Superior temporal gyrus (tissue), 1 donor: Measurements from ENCODE around the gene HMGCS2.
A peak's percentile ranks its signal among the peaks of the same experiment; 100 is the strongest.
"Not testable (repeated sequence)": the region's sequence is repeated elsewhere in the genome, so short reads cannot be mapped to it uniquely, and the experiment has no call there.

Experiments
- DNase-seq: peaks from one replicate; pipeline ENCODE4 v3.0.0-alpha.2; 2016; ENCODE audit errors: extremely low spot score

HMGCS2 gene

DNA sequence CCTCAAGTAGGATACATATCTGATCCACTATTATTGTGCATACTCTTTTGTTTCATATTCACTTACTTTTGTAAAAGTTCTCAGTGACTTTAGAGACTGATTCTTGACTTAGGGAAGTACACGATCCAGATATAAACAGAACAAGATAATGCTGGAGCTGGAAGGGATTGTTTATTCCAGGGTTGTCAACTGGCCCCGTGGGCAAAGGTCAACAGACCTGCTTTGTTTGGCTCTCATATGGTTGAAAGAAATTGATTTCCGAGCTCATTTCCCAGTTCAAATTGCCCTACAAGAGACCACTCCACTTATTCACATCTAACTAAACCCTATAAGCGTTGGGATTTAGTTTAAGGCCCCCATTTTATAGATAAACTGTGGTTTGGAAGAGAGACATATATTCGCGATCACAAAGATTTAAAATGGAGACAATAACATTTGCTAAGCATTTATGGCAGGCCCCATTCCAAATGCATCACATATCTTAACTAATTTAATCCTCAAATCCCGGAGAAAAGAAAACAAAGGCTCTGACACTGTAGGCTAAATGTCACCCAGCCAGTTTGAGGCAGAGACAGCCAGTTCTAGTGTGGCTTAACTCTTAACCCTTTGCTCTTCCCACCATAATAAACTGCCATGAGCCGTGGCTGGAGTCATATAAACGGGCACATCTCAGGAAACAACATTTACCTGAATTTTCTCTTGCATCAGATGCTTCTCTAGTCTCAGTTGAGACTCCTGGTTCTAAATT is 21.9 kb upstream of the HMGCS2 start:
- DNase-seq = no peak

GRCh38 chr1:119787776-119788175 is 19.1 kb upstream of the HMGCS2 start:
- DNase-seq = no peak

- not testable (repeated sequence) for DNase-seq
These were observed 17.9 kb upstream of the HMGCS2 start for GRCh38 chr1:119786473-119787050.

DNA sequence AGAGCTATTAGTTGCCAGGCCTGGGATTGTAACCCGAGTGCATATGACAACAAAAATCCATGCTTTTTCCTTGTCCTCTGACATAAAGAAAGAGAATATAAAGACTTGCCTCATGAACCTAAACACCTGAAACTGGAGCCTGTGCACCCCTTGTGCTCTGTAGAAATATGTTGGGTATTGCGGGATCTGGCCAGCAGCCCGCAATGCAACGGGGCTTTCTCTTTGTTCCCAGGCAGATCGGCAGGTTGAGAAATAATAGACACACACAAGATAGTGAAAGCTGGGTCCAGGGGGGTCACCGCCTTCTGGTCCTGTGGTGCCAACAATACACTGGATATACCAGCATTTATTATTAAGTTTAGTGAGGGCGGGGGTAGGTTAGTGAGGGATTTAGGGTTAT is 17.3 kb upstream of the HMGCS2 start:
- DNase-seq = not testable (repeated sequence)

DNA sequence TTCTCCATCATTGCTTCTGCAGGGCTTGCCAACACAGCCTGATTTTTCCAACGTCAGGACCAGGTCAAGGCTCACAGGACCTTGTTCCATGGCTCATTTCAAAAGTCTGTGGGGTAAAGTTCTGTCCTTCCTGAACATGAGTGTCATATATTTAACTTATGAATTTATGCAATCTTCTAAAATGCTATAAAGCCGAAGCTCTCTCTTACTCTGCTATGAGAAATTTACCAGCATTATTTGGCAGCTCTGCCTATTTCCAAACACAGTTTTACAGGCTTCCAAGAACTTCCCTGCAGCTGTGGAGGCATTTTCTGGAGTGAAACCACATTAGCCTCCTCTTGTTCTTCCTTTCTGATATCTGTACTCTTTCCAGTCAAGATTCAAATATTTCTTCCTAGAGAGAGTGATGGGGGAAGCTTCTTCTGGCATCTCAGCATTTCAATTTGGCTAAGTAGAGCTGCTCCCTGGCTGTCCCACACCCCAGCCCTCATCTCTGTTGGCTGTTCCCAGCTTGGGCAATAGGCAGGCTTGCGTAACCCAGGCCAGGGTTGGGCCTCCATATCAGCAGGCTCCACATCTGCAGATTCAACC is 15.6 kb upstream of the HMGCS2 start:
- no peak for DNase-seq

GRCh38 chr1:119783354-119784185 is 14.9 kb upstream of the HMGCS2 start:
- DNase-seq = no peak

GRCh38 chr1:119782631-119783325 is 14.1 kb upstream of the HMGCS2 start:
- DNase-seq = no peak

DNA sequence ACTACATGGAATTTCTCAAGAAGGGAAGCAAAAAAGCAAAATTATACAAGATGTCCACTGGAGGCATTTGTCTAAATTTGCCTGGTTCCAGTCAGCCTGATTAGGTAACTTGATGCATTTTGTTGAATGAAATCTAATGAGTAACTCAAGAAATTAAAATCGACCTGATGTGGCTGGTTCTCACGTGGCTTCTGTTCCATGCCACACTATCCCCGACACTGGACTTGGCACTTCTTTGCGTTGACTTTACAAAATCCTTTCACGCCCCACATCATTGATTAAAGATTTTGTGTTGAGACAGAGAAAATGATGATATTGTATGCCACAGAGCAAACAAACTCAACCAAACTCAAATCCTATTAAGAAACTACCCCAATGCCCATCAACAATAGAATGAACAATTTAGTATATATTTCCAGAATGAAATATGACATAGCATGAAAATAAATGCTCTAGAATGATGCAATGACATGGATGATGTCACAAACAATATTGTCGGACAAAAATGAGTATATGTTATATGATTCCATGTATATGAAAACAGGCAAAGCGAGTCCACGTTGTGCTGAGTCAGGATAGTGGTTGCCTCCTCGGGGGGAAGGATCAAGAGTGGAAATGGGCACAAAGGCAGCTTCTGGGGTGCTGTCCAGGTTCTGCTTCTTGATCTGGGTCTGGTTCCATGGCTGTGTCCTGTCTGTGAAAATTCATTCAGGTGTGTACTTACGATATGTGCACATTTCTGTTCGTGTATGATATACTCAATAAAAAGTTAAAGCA is 12.9 kb upstream of the HMGCS2 start:
- DNase-seq = no peak

DNA sequence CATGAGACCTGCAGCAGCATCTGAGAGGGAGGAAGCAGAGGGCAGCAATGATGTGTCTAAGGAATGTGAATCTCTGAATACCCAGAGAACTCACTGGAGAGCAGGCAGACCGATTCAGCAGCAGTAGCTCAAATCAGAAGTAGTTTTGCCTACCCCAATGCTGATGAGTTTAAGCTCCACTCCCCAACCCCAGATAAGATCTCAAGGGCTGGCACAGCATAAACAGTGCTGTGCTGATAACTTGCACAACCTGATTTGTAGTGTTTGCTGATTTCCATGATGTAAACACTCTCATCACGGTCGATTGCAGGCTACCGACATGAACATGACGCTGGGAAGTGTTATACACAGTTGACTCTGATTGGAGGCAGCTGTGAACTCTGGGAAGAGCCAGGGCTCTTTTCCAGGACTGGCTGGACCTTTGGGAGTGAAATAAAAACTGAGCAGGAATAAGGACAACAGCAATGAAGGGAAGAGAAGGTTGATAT is 11.2 kb upstream of the HMGCS2 start:
- DNase-seq = no peak

DNA sequence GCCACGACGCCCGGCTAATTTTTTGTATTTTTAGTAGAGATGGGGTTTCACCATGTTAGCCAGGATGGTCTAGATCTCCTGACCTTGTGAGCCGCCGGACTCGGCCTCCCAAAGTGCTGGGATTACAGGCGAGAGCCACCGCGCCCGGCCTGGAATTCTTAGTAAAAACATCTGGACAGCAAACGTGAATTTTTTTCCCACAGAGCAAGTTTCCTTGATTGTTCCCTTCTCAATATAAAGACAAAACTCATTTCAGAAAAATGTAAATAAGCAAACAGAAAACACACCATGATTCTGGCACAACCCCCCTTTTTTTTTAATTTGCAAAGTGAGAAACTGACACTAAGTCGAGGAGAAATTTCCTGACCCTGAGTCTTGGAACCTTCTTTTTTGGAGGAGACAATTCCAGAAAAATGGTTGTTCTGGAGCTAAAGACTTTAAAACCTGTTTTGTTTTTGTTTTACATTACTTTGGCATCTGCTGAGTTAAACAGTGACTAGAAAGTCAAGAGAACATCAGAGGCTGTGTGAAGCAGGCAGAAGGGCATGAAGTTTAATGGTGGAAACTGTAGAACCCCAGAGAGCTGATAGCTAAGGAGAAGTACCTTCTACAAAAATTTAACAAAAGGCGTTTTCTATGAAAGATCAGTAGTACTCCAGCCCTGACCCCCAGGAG is 10.3 kb upstream of the HMGCS2 start:
- no peak for DNase-seq

GRCh38 chr1:119778359-119778758 is 9.7 kb upstream of the HMGCS2 start:
- DNase-seq = no peak

DNA sequence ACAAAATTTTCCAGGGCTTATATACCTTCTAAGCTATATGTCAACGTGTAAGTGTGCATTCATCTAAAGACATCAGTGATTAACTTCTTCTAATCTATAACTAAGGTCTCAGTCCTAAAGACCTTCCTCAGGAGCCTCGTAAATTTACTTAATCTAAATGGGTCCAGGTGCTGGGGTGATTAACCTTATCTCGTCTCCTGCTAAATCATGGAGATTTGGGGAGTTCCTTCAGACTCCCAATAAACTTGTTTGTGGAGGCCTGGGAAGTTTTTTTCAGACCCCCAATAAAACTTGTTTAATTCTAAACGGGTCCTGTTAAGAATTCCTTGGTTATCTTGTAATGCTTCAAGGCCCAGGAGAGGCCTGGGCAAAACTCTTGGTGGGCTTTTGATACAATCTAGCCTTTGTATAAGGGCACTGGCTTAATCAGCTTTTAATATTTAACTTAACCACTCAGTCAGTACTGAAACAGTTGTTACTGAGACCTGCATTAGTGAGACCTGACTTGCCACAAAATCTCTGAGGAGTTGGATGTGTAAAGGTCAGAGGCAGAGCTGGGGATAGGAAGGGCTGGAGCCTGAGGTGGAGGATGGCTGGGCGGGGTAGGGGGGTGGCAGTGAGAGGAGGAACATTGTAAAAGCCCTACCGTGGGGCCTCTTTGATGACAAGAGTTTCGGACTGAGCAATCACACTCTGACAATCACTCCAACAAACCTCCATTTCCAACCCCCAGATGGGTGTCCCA is 6.2 kb upstream of the HMGCS2 start:
- no peak for DNase-seq

DNA sequence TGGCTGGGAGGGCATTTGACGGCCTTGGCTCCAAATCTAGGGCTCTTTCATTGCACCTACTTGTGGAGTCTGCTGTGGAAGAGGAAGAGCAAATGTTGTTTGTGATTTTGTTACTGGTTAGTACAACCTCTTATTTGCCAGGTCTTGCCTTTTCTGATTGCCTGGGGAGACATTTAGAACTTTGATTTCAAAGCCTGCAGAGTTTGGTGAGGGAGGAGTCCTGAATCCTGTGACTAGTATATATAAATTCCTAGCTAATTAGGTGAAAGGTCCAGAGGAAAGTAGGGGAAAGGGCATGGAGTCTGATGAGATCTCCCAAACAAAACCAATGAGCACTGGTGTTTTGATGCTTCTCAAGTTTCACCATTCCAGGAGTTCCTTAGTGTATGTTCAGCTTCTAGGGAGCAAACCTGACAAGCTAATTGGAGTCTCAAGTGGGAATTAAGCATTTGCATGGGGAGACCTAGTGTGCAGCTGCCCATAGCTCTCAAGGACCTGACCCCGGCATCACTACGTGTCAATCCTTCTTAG is 5.1 kb upstream of the HMGCS2 start:
- no peak for DNase-seq

- no peak for DNase-seq
These were observed 3.6 kb upstream of the HMGCS2 start for GRCh38 chr1:119772298-119772697.

DNA sequence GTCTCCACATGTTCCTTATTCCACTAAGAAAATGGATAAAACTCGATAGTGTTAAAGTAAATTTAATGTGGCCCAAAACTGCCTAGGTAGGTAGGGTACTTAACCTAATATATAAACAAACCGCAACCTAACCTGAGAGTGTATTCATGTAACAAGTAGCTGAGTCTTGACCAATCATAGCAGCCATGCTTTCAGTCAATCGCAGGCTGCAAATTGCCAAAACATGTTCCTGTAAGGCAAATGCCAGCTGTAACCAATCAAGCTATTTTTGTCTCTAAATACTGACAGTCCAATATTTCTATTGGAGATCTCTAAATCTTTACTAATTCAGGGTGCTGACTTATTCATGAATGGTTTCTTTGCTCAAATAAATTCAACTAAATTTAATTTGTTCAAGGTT is 3.1 kb upstream of the HMGCS2 start:
- no peak for DNase-seq

GRCh38 chr1:119771016-119771415 is 2.3 kb upstream of the HMGCS2 start:
- DNase-seq = no peak

DNA sequence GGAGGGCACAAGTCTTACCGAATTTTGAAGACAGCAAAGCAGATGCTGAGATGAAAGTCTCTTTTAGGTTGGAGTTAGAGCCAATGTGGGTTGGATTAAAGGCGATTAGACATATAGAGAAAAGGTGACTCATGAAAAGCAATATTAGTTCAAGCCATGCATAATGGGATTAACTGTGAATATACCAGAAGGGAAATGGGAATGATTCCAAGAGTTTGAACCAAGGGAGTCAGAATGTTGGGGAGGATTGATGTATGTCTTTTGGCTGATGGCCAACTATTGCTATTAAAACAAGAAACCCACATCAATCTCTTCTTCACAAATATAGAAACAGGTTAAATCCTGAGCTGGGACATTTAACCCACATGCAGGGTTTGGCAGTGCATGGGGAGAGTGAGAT is 1.2 kb downstream of the HMGCS2 start:
- no peak for DNase-seq

DNA sequence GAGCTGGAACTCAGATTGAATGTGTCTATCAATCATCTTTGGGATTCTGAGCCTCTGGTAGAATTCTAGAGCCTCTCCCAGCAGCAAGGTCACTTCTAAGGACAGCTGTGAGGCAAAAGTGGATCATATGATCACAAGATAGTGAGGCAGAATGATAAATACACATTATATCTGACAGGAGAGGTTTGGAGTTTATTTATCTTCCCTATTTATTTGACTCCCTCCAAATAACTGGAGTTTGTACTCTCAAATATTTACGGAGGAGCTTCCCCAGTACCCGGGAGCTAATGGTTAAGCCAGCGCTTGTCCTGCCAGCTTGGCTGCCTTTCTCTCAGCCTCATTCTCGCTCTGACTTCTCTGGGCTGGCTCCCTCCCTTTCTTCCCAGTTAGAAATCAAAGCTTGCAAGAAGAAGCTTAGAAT is 2.3 kb downstream of the HMGCS2 start:
- peak; percentile 63 for DNase-seq

DNA sequence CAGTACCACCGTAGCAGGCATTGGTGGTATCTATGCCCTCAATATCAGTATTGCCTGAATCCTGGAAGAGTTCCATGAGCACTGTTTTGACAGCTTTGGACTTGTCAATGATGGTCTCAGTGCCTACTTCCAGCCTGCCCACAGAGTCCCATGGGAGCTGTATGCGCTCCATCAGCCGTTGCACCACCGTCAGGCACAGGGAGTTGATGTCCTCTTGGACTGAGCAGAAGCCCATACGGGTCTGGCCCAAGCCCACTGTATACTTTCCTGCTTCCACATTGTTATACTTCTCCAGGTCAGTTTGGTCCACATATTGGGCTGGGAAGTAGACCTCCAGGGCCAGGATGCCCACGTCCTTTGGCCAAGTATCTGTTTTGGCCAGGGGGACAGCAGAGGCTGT is 4.5 kb downstream of the HMGCS2 start:
- no peak for DNase-seq
